ENCODE results near the gene SMIM33. TPM values are rescaled to one million over a fixed set of nuclear protein-coding genes. Genes with fewer than 3 reads are reported as not detected.

The SMIM33 gene
- total and polyA plus RNA-seq, 10 of the 15 experiments (the other 5 are each of a cell fraction or from before 2014, with no cell fraction given): 0.03 to 0.25 (median 0.07) TPM; not detected in 4

- TF ChIP-seq KLF5 (IDR thresholded peaks at IDR 0.05; ENCODE audit: partially characterized antibody) (no peak), PML (IDR thresholded peaks at IDR 0.05; ENCODE audit: low read length) (peak; percentile 27; the same call in 1 of the 2 replicates), CTCF (IDR thresholded peaks at IDR 0.05 in 2 of 3, conservative IDR thresholded peaks at IDR 0.05 in 1 of 3; ENCODE audit: control insufficient read depth in 2 of 3, extremely low read depth in 1 of 3, insufficient read depth in 1 of 3, low read depth in 3 of 3, low read length in 3 of 3) (peak; percentile 85 to 95 (median 94)), MTA2 (IDR thresholded peaks at IDR 0.05; ENCODE audit: low read depth) (no peak)
These were observed 48.4 kb upstream of the SMIM33 start (continued) for GRCh38 chr5:139422307-139422893.

- in situ Hi-C loops (cut with MboI) (no loop called here), intact Hi-C loops (cut with micrococcal nuclease; ENCODE audit: unreplicated experiment) (no loop called here)
- FAIRE-seq (no peak), ATAC-seq (no peak), DNase-seq (ENCODE audit: low read depth, low spot score) (no peak)
- H4K20me1 ChIP-seq (ENCODE audit: control insufficient read depth, insufficient read depth): no peaks in the 10 kb centered on the region
- ChIA-PET POLR2A (interaction anchor here (2.4 kb wide), 1 partner anchor 88 kb away, joined by 12 read pairs; no protein-coding TSS in a partner anchor), SMC1A (ENCODE audit: uncharacterized antibody, unreplicated experiment) (interaction anchor here (1.4 to 5.3 kb wide), 6 partner anchors 12 to 265 kb away, joined by 4 to 235 read pairs (median 20); partner anchors contain the start of gene DNAJC18), CTCF (interaction anchor here (1.2 to 9.5 kb wide), 7 partner anchors 9 to 340 kb away, joined by 3 to 491 read pairs (median 5); partner anchors contain the start of gene DNAJC18), RAD21 (ENCODE audit: unreplicated experiment) (interaction anchor here (1.1 to 9.2 kb wide), 3 partner anchors 12 to 88 kb away, joined by 3 to 241 read pairs (median 8); no protein-coding TSS in a partner anchor)
- 84% methylated on average over 5 of the region's 5 CpGs for WGBS (ENCODE audit: insufficient coverage, insufficient replicate concordance, low lambda C conversion rate, missing lambda C conversion rate)
- H3K9me3 ChIP-seq (replicated peaks; ENCODE audit: control insufficient read depth, insufficient read depth, low read length): no peaks in the 10 kb centered on the region
- no peaks in the 10 kb centered on the region for H3K27me3 ChIP-seq (replicated peaks in 1 of 2; ENCODE audit: control insufficient read depth in 2 of 2, insufficient read depth in 2 of 2, low read length in 1 of 2)
- H3K27ac ChIP-seq (ENCODE audit: control insufficient read depth, insufficient read depth): no peak overlapping the region
- no TSS peak for BruUV-seq (replicated peaks)
- no peak overlapping the region for H3K4me2 ChIP-seq (ENCODE audit: control insufficient read depth, insufficient read depth)
- TF ChIP-seq RAD51 (IDR thresholded peaks at IDR 0.05) (no peak), SREBF2 (IDR thresholded peaks at IDR 0.05; ENCODE audit: low read length) (no peak), IRF4 (IDR thresholded peaks at IDR 0.05; ENCODE audit: low read depth, low read length) (no peak), ZSCAN29 (IDR thresholded peaks at IDR 0.05) (no peak), ZBED1 (IDR thresholded peaks at IDR 0.05; ENCODE audit: borderline replicate concordance) (no peak), NFIC (IDR thresholded peaks at IDR 0.05; ENCODE audit: low read depth, low read length) (no peak), KDM1A (IDR thresholded peaks at IDR 0.05; ENCODE audit: borderline replicate concordance) (no peak), ZNF274 (IDR thresholded peaks at IDR 0.05; ENCODE audit: insufficient read depth, insufficient read length) (no peak), PBX3 (IDR thresholded peaks at IDR 0.05; ENCODE audit: insufficient replicate concordance, low read depth, low read length) (no peak), RFX5 (IDR thresholded peaks at IDR 0.05; ENCODE audit: low read depth, low read length) (no peak), MTA2 (IDR thresholded peaks at IDR 0.05; ENCODE audit: low read depth) (no peak), POLR2A (IDR thresholded peaks at IDR 0.05; ENCODE audit: low read depth, low read length) (no peak), PAX5 (IDR thresholded peaks at IDR 0.05; ENCODE audit: borderline replicate concordance, low read depth, low read length) (no peak), NR2F1 (conservative IDR thresholded peaks at IDR 0.05) (no peak), SIN3A (IDR thresholded peaks at IDR 0.05; ENCODE audit: low read depth, low read length) (no peak)
- H2AFZ ChIP-seq (ENCODE audit: control insufficient read depth, low read depth, low read length): no peak overlapping the region
- no peaks in the 10 kb centered on the region for H3K79me2 ChIP-seq (ENCODE audit: control insufficient read depth, insufficient read depth, low read length)
- H3K36me3 ChIP-seq (ENCODE audit: control insufficient read depth in 2 of 2, insufficient read depth in 2 of 2, low read length in 1 of 2): peaks cover 2 to 3% of the 10 kb centered on the region in 2 experiments; a peak in 2 of 4 replicates
- no peak overlapping the region for H3K4me3 ChIP-seq
- no peaks in the 10 kb centered on the region for H3K4me1 ChIP-seq (ENCODE audit: control insufficient read depth, insufficient read depth, low read length)
- no peak overlapping the region for H3K9ac ChIP-seq (ENCODE audit: control insufficient read depth, insufficient read depth, low read length)
These were observed 45.3 kb upstream of the SMIM33 start for GRCh38 chr5:139425497-139425896.

Measured in GM12878 (cell line).